ENCODE data around the gene VPS25.

DNA sequence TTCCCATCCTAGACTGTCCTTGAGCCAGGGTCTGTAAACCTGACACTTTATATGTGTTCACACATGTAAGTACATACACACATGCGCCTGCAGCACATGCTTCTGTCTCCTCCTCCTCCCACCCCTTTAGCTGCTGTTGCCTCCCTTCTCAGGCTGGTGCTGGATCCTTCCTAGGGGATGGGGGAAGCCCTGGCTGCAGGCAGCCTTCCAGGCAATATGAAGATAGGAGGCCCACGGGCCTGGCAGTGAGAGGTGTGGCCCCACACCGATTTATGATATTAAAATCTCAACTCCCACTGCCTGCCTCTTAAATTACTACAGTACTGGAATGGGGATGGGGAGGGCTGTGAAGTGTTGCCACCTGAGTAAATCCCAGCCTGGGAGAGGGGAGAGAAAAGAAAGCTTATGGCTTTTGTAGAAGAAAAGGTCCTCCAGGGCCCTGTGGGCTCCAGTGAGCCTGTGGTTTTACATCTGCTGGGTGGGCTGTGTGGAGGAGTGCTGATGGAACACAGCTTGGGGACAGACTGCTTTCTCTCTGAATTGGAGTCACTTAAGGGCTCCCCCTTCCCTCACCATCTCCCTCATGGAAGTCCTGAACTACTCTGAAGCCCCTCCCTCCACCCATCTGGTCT, 6.2 kb downstream of the VPS25 start:
- TF ChIP-seq, protein P1, sequence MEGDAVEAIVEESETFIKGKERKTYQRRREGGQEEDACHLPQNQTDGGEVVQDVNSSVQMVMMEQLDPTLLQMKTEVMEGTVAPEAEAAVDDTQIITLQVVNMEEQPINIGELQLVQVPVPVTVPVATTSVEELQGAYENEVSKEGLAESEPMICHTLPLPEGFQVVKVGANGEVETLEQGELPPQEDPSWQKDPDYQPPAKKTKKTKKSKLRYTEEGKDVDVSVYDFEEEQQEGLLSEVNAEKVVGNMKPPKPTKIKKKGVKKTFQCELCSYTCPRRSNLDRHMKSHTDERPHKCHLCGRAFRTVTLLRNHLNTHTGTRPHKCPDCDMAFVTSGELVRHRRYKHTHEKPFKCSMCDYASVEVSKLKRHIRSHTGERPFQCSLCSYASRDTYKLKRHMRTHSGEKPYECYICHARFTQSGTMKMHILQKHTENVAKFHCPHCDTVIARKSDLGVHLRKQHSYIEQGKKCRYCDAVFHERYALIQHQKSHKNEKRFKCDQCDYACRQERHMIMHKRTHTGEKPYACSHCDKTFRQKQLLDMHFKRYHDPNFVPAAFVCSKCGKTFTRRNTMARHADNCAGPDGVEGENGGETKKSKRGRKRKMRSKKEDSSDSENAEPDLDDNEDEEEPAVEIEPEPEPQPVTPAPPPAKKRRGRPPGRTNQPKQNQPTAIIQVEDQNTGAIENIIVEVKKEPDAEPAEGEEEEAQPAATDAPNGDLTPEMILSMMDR (IDR thresholded peaks at IDR 0.05), result no peak
- TF ChIP-seq EP300 (IDR thresholded peaks at IDR 0.05) (no peak), POLR2A (IDR thresholded peaks at IDR 0.05) (no peak)
